Measurements from ENCODE around the gene PIK3CB.

PIK3CB gene

GRCh38 chr3:138653567-138653966, 181.2 kb downstream of the PIK3CB start:
- DNase-seq (ENCODE audit: low read depth), result no peak
- TF ChIP-seq CTCF (conservative IDR thresholded peaks at IDR 0.05; ENCODE audit: low read depth, low read length), result no peak
- H3K4me3 ChIP-seq (ENCODE audit: low read length), result no peak overlapping the region

GRCh38 chr3:138649134-138649533, 185.6 kb downstream of the PIK3CB start:
- H3K4me3 ChIP-seq (ENCODE audit: low read length), result no peak overlapping the region
- no peak for DNase-seq (ENCODE audit: low read depth)
- TF ChIP-seq CTCF (conservative IDR thresholded peaks at IDR 0.05; ENCODE audit: low read depth, low read length), result no peak

- TF ChIP-seq CTCF (conservative IDR thresholded peaks at IDR 0.05; ENCODE audit: low read depth, low read length), result no peak
- H3K4me3 ChIP-seq (ENCODE audit: low read length), result no peak overlapping the region
- DNase-seq (ENCODE audit: low read depth), result no peak
Measured at GRCh38 chr3:138646513-138646912, 188.2 kb downstream of the PIK3CB start.

- no peak for TF ChIP-seq CTCF (conservative IDR thresholded peaks at IDR 0.05; ENCODE audit: low read depth, low read length)
- no peak for DNase-seq (ENCODE audit: low read depth)
- H3K4me3 ChIP-seq (ENCODE audit: low read length), result no peak overlapping the region
Measured at GRCh38 chr3:138646008-138646407, 188.7 kb downstream of the PIK3CB start.

GRCh38 chr3:138642927-138643253, 191.8 kb downstream of the PIK3CB start:
- no peak overlapping the region for H3K4me3 ChIP-seq (ENCODE audit: low read length)
- TF ChIP-seq CTCF (conservative IDR thresholded peaks at IDR 0.05; ENCODE audit: low read depth, low read length), result no peak
- DNase-seq (ENCODE audit: low read depth), result no peak

- H3K4me3 ChIP-seq (ENCODE audit: low read length), result no peak overlapping the region
- DNase-seq (ENCODE audit: low read depth), result no peak
- no peak for TF ChIP-seq CTCF (conservative IDR thresholded peaks at IDR 0.05; ENCODE audit: low read depth, low read length)
Measured at GRCh38 chr3:138642226-138642926, 192.4 kb downstream of the PIK3CB start.

- H3K4me3 ChIP-seq (ENCODE audit: low read length), result no peak overlapping the region
- TF ChIP-seq CTCF (conservative IDR thresholded peaks at IDR 0.05; ENCODE audit: low read depth, low read length), result no peak
- DNase-seq (ENCODE audit: low read depth), result no peak
Measured at GRCh38 chr3:138640537-138640936, 194.2 kb downstream of the PIK3CB start.
